IMR-90 (cell line): ENCODE measurements around the gene PHACTR2. TPM values are rescaled to one million over a fixed set of nuclear protein-coding genes. Genes with fewer than 3 reads are reported as not detected.

ENCODE experiments used
- ATAC-seq: fragments of 200-7000 bp; cut with Tn5 transposase; 2 replicates; pipeline ENCODE4 v1.9.1; 2020; ENCODE audit warnings: low read depth, mild to moderate bottlenecking, moderate library complexity
- BruUV-seq: library from RNA; stranded (reverse); fragments of 400-500 nt; replicated peaks from 2 replicates; lab custom pipeline; 2021; lab: Mats Ljungman, UMichigan
- CTCF ChIA-PET: fragments of 300-600 bp; formaldehyde crosslinking; extraction: SDS; loops from one replicate; lab custom pipeline; 2021; ENCODE audit warnings: antibody characterized with exemption; lab: Yijun Ruan, JAX
- POLR2A ChIA-PET: fragments of 300-600 bp; sonication (Branson Sonifier 250); formaldehyde crosslinking; loops from one replicate; lab custom pipeline; 2022; ENCODE audit warnings: antibody characterized with exemption; ENCODE audit not compliant: unreplicated experiment; lab: Charles Lee
- DNase-seq: peaks from one replicate; pipeline ENCODE4 v3.0.0; 2013
- H2AFZ ChIP-seq: replicated peaks from 2 replicates; pipeline ENCODE3; 2013; ENCODE audit warnings: low read length, mild to moderate bottlenecking; ENCODE audit not compliant: poor library complexity
- H2AK5ac ChIP-seq: 2 replicates; pipeline ENCODE4 v1.6.1; 2013; ENCODE audit warnings: low read depth, low read length, inconsistent platforms
- H2AK9ac ChIP-seq: replicated peaks from 2 replicates; pipeline ENCODE3; 2013; ENCODE audit warnings: mild to moderate bottlenecking, low read depth, low read length, moderate library complexity; ENCODE audit not compliant: poor library complexity
- H2BK120ac ChIP-seq: 2 replicates; pipeline ENCODE4 v1.6.1; 2013; ENCODE audit warnings: low read depth, low read length, inconsistent platforms
- H2BK15ac ChIP-seq: 3 replicates; pipeline ENCODE4 v1.6.1; 2013; ENCODE audit warnings: low read depth, low read length, inconsistent platforms
- H2BK20ac ChIP-seq: 2 replicates; pipeline ENCODE4 v1.6.1; 2013; ENCODE audit warnings: low read depth, mild to moderate bottlenecking, inconsistent platforms, low read length, moderate library complexity
- H2BK5ac ChIP-seq: 2 replicates; pipeline ENCODE4 v1.6.1; 2013; ENCODE audit warnings: mild to moderate bottlenecking, low read depth, low read length, inconsistent platforms; ENCODE audit not compliant: poor library complexity, severe bottlenecking
- H3K14ac ChIP-seq: replicated peaks from 2 replicates; pipeline ENCODE4 v1.6.1; 2013; ENCODE audit warnings: low read depth, low read length, inconsistent platforms
- H3K18ac ChIP-seq: 2 replicates; pipeline ENCODE4 v1.6.1; 2013; ENCODE audit warnings: low read depth, low read length, control low read depth
- H3K23ac ChIP-seq: 2 replicates; pipeline ENCODE4 v1.6.1; 2013; ENCODE audit warnings: low read depth, low read length, inconsistent platforms
- H3K27ac ChIP-seq: 2 replicates; pipeline ENCODE4 v1.5.1; 2013; ENCODE audit warnings: mild to moderate bottlenecking, control low read depth, low read length; ENCODE audit not compliant: insufficient read depth
- H3K27me3 ChIP-seq: 2 replicates; pipeline ENCODE4 v1.6.1; 2013; ENCODE audit warnings: low read length; ENCODE audit not compliant: control insufficient read depth, insufficient read depth
- H3K36me3 ChIP-seq: 2 replicates; pipeline ENCODE4 v1.6.1; 2013; ENCODE audit warnings: low read length, mixed read lengths; ENCODE audit not compliant: control insufficient read depth, insufficient read depth
- H3K4ac ChIP-seq: 2 replicates; pipeline ENCODE4 v1.6.1; 2013; ENCODE audit warnings: low read depth, low read length, inconsistent platforms
- H3K4me1 ChIP-seq: 2 replicates; pipeline ENCODE4 v1.6.1; 2013; ENCODE audit warnings: low read length, mixed read lengths; ENCODE audit not compliant: control insufficient read depth, insufficient read depth
- H3K4me2 ChIP-seq: 2 replicates; pipeline ENCODE4 v1.6.1; 2013; ENCODE audit warnings: low read depth, mild to moderate bottlenecking, control low read depth, low read length, moderate library complexity
- H3K4me3 ChIP-seq: 2 replicates; pipeline ENCODE4 v1.5.1; 2013; ENCODE audit warnings: low read depth, mild to moderate bottlenecking, control low read depth, low read length, moderate library complexity; ENCODE audit not compliant: insufficient read depth
- H3K56ac ChIP-seq: 2 replicates; pipeline ENCODE4 v1.6.1; 2013; ENCODE audit warnings: low read length, inconsistent platforms; ENCODE audit not compliant: insufficient read depth; ENCODE audit errors: extremely low read depth
- H3K79me1 ChIP-seq, 2 experiments: 2 replicates each; pipeline ENCODE4 v1.6.1; 2013; ENCODE audit warnings: low read length in 2 of 2, inconsistent platforms in 1 of 2, low read depth in 1 of 2
- H3K9ac ChIP-seq: 2 replicates; pipeline ENCODE4 v1.6.1; 2013; ENCODE audit warnings: low read depth, low read length, control low read depth
- H3K9me1 ChIP-seq: 2 replicates; pipeline ENCODE4 v1.6.1; 2013; ENCODE audit warnings: low read length, inconsistent platforms; ENCODE audit not compliant: insufficient read depth
- H3K9me3 ChIP-seq: 2 replicates; pipeline ENCODE4 v1.6.1; 2013; ENCODE audit warnings: low read length; ENCODE audit not compliant: control insufficient read depth, insufficient read depth
- H4K20me1 ChIP-seq: 2 replicates; pipeline ENCODE4 v1.6.1; 2013; ENCODE audit warnings: low read length, inconsistent platforms; ENCODE audit not compliant: insufficient read depth
- H4K5ac ChIP-seq: 2 replicates; pipeline ENCODE4 v1.6.1; 2013; ENCODE audit warnings: mild to moderate bottlenecking, low read depth, low read length, control low read depth
- H4K8ac ChIP-seq, 2 experiments: 2 replicates each; pipeline ENCODE4 v1.6.1; 2013; ENCODE audit warnings: low read depth in 2 of 2, low read length in 2 of 2, control low read depth in 1 of 2, inconsistent platforms in 1 of 2
- H4K91ac ChIP-seq: 2 replicates; pipeline ENCODE4 v1.6.1; 2013; ENCODE audit warnings: low read depth, low read length, inconsistent platforms; ENCODE audit not compliant: insufficient read depth
- BHLHE40 ChIP-seq: fragments of 150-350 bp; IDR thresholded peaks from 2 replicates; pipeline ENCODE4 v1.6.1; 2016; ENCODE audit warnings: mild to moderate bottlenecking, low read depth, low read length
- CEBPB ChIP-seq: IDR thresholded peaks from 2 replicates; pipeline ENCODE4 v1.6.1; 2012; ENCODE audit warnings: low read depth, low read length, improper control_type of control experiment
- CHD1 ChIP-seq: IDR thresholded peaks from 2 replicates; pipeline ENCODE4 v1.6.1; 2012; ENCODE audit warnings: low read depth, low read length, improper control_type of control experiment
- FOS ChIP-seq: fragments of 150-350 bp; IDR thresholded peaks from 2 replicates; pipeline ENCODE4 v1.6.1; 2016; ENCODE audit warnings: low read depth, low read length
- MAFK ChIP-seq: IDR thresholded peaks from 2 replicates; pipeline ENCODE4 v1.6.1; 2012; ENCODE audit warnings: low read depth, low read length, improper control_type of control experiment
- MAZ ChIP-seq: IDR thresholded peaks from 2 replicates; pipeline ENCODE4 v1.6.1; 2012; ENCODE audit warnings: low read depth, mild to moderate bottlenecking, low read length, improper control_type of control experiment, moderate library complexity, borderline replicate concordance
- MXI1 ChIP-seq: IDR thresholded peaks from 2 replicates; pipeline ENCODE4 v1.6.1; 2012; ENCODE audit warnings: low read depth, mild to moderate bottlenecking, low read length, moderate library complexity, borderline replicate concordance
- NFE2L2 ChIP-seq: fragments of 150-350 bp; IDR thresholded peaks from 2 replicates; pipeline ENCODE4 v1.6.1; 2016; ENCODE audit warnings: low read depth, mild to moderate bottlenecking, low read length
- POLR2A ChIP-seq: IDR thresholded peaks from 2 replicates; pipeline ENCODE4 v1.6.1; 2012; ENCODE audit warnings: mild to moderate bottlenecking, low read depth, low read length
- RAD21 ChIP-seq: IDR thresholded peaks from 2 replicates; pipeline ENCODE4 v1.6.1; 2012; ENCODE audit warnings: low read length, improper control_type of control experiment
- RCOR1 ChIP-seq: IDR thresholded peaks from 2 replicates; pipeline ENCODE4 v1.6.1; 2012; ENCODE audit warnings: mild to moderate bottlenecking, low read length, improper control_type of control experiment; ENCODE audit not compliant: insufficient replicate concordance
- RFX5 ChIP-seq: IDR thresholded peaks from 2 replicates; pipeline ENCODE4 v1.8.0; 2012; ENCODE audit warnings: low read depth, mild to moderate bottlenecking, low read length, moderate library complexity
- SMC3 ChIP-seq: fragments of 150-350 bp; IDR thresholded peaks from 2 replicates; pipeline ENCODE4 v1.6.1; 2016; ENCODE audit warnings: low read depth, mild to moderate bottlenecking, antibody characterized with exemption, low read length, moderate library complexity
- WGBS, 2 experiments: methylation state at CpG; one replicate each; pipeline versions ENCODE4 v1.1.5 to v1.1.7; 2013; ENCODE audit warnings: missing lambda C conversion rate in 2 of 2; ENCODE audit not compliant: insufficient read length in 1 of 2; ENCODE audit errors: extremely low coverage in 2 of 2; 5-methylcytosine and 5-hydroxymethylcytosine counted together
- dilution Hi-C: fragments of 300-500 bp; cut with HindIII; formaldehyde crosslinking; loops from one replicate; pipeline ENCODE4 v1.14.3; 2018; ENCODE audit warnings: low sequenced_read_pairs; ENCODE audit not compliant: unreplicated experiment
- in situ Hi-C: fragments of 300-500 bp; cut with MboI; formaldehyde crosslinking; loops from 3 replicates; pipeline ENCODE4 v1.14.3; 2019; ENCODE audit warnings: low sequenced_read_pairs, inconsistent platforms, mixed read lengths
- intact Hi-C: fragments of 100-400 bp; cut with micrococcal nuclease; formaldehyde crosslinking; loops from 2 replicates; pipeline ENCODE4 v1.10.0; 2022
- polyA plus RNA-seq, 3 experiments: library from polyadenylated mRNA; depleted of rRNA; stranded (reverse); fragments of >200 nt; gene quantifications; 2 replicates each; pipeline ENCODE4 v1.2.3, GENCODE V29; 2012; ENCODE audit warnings: low replicate concordance in 1 of 3
- total RNA-seq: library from RNA; depleted of rRNA; stranded (reverse); fragments of >200 nt; gene quantifications from 2 replicates; pipeline ENCODE4 v1.2.3, GENCODE V29; 2012
- TF ChIP-seq, protein P1 (sequence below): conservative IDR thresholded peaks from 2 replicates; pipeline ENCODE4 v1.5.1; 2012; ENCODE audit warnings: mild to moderate bottlenecking, low read depth, low read length, improper control_type of control experiment
- TF ChIP-seq, protein P2 (sequence below): fragments of 150-350 bp; IDR thresholded peaks from 2 replicates; pipeline ENCODE4 v1.6.1; 2016; ENCODE audit warnings: low read depth, mild to moderate bottlenecking, low read length, moderate library complexity, borderline replicate concordance
- TF ChIP-seq, protein P3 (sequence below): fragments of 150-350 bp; IDR thresholded peaks from 2 replicates; pipeline ENCODE4 v1.6.1; 2017; ENCODE audit warnings: mild to moderate bottlenecking, antibody characterized with exemption, low read length, low read depth

The PHACTR2 gene
- total and polyA plus RNA-seq, 2 of the 4 experiments (the other 2 are of a cell fraction): 14.5 to 74.2 TPM

DNA sequence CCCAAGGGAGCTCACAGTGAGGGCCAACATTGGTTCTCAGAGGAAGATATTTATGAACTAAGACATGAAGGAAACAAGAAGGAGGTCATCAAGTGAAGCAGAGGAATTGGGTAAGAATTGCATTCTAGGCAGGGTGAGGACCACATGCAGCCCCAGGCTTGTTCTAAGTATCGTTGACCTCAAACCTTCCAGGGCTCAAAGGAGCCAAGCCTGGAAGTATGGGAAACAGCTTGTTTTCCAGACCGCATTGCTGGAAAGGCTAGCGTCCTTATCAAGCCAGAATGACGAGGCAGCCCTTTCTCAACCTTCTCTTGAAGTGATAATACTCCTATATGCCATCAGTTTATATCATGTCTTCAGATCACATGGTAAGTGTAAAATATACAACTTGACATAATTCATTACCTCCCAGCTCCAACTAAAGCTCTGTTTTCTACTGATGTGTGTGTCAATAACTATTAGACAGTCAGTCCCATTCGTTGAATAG, 79.6 kb downstream of the PHACTR2 start:
- Histone ChIP-seq H3K9me3 (no peaks in the 10 kb centered on the region), H3K14ac (no peak overlapping the region), H2BK15ac (no peak overlapping the region), H2AK9ac (peak overlapping the region; percentile 15), H2BK5ac (no peak overlapping the region), H3K56ac (no peak overlapping the region), H3K4me1 (no peaks in the 10 kb centered on the region; the same call in 1 of the 2 replicates), H3K18ac (no peak overlapping the region), H4K91ac (no peak overlapping the region), H2BK20ac (no peak overlapping the region), H4K20me1 (no peaks in the 10 kb centered on the region), H4K8ac (no peak overlapping the region), H2BK120ac (no peak overlapping the region), H3K4me2 (no peak overlapping the region), H3K9me1 (peaks cover 13% of the 10 kb centered on the region), H3K4ac (no peak overlapping the region), H3K23ac (no peak overlapping the region), H2AFZ (no peak overlapping the region), H3K36me3 (peaks cover 32% of the 10 kb centered on the region), H3K27me3 (no peaks in the 10 kb centered on the region), H4K5ac (no peak overlapping the region), H3K9ac (no peak overlapping the region), H2AK5ac (no peak overlapping the region), H3K4me3 (no peak overlapping the region), H3K79me1 (peaks cover 15 to 35% of the 10 kb centered on the region in 2 experiments), H3K27ac (no peak overlapping the region)
- no peak for TF ChIP-seq RCOR1
- no peak for TF ChIP-seq MXI1
- TF ChIP-seq RFX5: no peak
- no peak for TF ChIP-seq POLR2A
- TF ChIP-seq NFE2L2: no peak
- TF ChIP-seq CHD1: no peak
- TF ChIP-seq, protein P1, sequence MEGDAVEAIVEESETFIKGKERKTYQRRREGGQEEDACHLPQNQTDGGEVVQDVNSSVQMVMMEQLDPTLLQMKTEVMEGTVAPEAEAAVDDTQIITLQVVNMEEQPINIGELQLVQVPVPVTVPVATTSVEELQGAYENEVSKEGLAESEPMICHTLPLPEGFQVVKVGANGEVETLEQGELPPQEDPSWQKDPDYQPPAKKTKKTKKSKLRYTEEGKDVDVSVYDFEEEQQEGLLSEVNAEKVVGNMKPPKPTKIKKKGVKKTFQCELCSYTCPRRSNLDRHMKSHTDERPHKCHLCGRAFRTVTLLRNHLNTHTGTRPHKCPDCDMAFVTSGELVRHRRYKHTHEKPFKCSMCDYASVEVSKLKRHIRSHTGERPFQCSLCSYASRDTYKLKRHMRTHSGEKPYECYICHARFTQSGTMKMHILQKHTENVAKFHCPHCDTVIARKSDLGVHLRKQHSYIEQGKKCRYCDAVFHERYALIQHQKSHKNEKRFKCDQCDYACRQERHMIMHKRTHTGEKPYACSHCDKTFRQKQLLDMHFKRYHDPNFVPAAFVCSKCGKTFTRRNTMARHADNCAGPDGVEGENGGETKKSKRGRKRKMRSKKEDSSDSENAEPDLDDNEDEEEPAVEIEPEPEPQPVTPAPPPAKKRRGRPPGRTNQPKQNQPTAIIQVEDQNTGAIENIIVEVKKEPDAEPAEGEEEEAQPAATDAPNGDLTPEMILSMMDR: no peak
- TF ChIP-seq SMC3: no peak
- TF ChIP-seq CEBPB: no peak
- TF ChIP-seq, protein P2, sequence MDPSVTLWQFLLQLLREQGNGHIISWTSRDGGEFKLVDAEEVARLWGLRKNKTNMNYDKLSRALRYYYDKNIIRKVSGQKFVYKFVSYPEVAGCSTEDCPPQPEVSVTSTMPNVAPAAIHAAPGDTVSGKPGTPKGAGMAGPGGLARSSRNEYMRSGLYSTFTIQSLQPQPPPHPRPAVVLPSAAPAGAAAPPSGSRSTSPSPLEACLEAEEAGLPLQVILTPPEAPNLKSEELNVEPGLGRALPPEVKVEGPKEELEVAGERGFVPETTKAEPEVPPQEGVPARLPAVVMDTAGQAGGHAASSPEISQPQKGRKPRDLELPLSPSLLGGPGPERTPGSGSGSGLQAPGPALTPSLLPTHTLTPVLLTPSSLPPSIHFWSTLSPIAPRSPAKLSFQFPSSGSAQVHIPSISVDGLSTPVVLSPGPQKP: no peak
- TF ChIP-seq, protein P3, sequence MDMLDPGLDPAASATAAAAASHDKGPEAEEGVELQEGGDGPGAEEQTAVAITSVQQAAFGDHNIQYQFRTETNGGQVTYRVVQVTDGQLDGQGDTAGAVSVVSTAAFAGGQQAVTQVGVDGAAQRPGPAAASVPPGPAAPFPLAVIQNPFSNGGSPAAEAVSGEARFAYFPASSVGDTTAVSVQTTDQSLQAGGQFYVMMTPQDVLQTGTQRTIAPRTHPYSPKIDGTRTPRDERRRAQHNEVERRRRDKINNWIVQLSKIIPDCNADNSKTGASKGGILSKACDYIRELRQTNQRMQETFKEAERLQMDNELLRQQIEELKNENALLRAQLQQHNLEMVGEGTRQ: no peak
- no peak for TF ChIP-seq MAFK
- no peak for TF ChIP-seq FOS
- TF ChIP-seq RAD21: no peak
- no peak for TF ChIP-seq BHLHE40
- TF ChIP-seq MAZ: no peak
- CTCF ChIA-PET: interaction anchor here (0.6 kb wide), 1 partner anchor 10 kb away, joined by 3 read pairs; no protein-coding TSS in a partner anchor
- no peak for DNase-seq
- no CpG with 5 or more reads among the region's 5 CpGs for WGBS, 2 experiments
- in situ Hi-C loops (no loop called here), intact Hi-C loops (no loop called here), dilution Hi-C loops (no loop called here)
- BruUV-seq: no TSS peak
- POLR2A ChIA-PET: no interaction called here
- ATAC-seq: no peak
